Activated CD8-positive, alpha-beta T cell treated with anti-CD3 and anti-CD28 coated beads for 36 hours (primary cell): ENCODE data around the gene SIRPB2. TPM values are rescaled to one million over a fixed set of nuclear protein-coding genes. Genes with fewer than 3 reads are reported as not detected.

ENCODE experiments used
- ATAC-seq: fragments of 200-7000 bp; cut with Tn5 transposase; one replicate; pipeline ENCODE4 v1.10.0; 2021; ENCODE audit warnings: mild to moderate bottlenecking, moderate library complexity
- CTCF ChIA-PET: fragments of 350-600 bp; sonication (Branson Sonifier 250); formaldehyde crosslinking; loops from one replicate; lab custom pipeline; 2021; ENCODE audit warnings: antibody characterized with exemption; lab: Charles Lee
- POLR2A ChIA-PET: fragments of 350-600 bp; sonication (Branson Sonifier 250); formaldehyde crosslinking; loops from one replicate; lab custom pipeline; 2021; ENCODE audit warnings: antibody characterized with exemption; lab: Charles Lee
- DNase-seq: peaks from one replicate; pipeline ENCODE4 v3.0.0-alpha.2; 2020
- H3K27ac Mint-ChIP-seq: one replicate; pipeline ENCODE4 v1.8.0; 2021; ENCODE audit warnings: mild to moderate bottlenecking, mixed read lengths
- H3K27me3 Mint-ChIP-seq: one replicate; pipeline ENCODE4 v1.8.0; 2021; ENCODE audit warnings: mixed read lengths
- H3K36me3 Mint-ChIP-seq: one replicate; pipeline ENCODE4 v1.8.0; 2021; ENCODE audit warnings: low read depth, mixed read lengths
- H3K4me1 Mint-ChIP-seq: one replicate; pipeline ENCODE4 v1.8.0; 2021; ENCODE audit warnings: low read depth, mixed read lengths
- H3K4me3 Mint-ChIP-seq: one replicate; pipeline ENCODE4 v1.8.0; 2021; ENCODE audit warnings: mild to moderate bottlenecking, moderate library complexity, mixed read lengths
- H3K9me3 Mint-ChIP-seq: one replicate; pipeline ENCODE4 v1.8.0; 2021; ENCODE audit warnings: mixed read lengths
- intact Hi-C: fragments of 100-400 bp; cut with micrococcal nuclease; formaldehyde crosslinking; loops from one replicate; pipeline ENCODE4 v1.10.0; 2022
- total RNA-seq, 2 experiments: library from RNA; stranded (reverse); gene quantifications; one replicate each; pipeline ENCODE4 v1.2.3, GENCODE V29; 2021
- TF ChIP-seq, protein P1 (sequence below): fragments of 200-600 bp; IDR thresholded peaks from one replicate; pipeline ENCODE4 v1.8.0; 2022; ENCODE audit warnings: antibody characterized with exemption, mild to moderate bottlenecking

SIRPB2 gene
- total RNA-seq, 2 experiments from 2014 or later: not detected

DNA sequence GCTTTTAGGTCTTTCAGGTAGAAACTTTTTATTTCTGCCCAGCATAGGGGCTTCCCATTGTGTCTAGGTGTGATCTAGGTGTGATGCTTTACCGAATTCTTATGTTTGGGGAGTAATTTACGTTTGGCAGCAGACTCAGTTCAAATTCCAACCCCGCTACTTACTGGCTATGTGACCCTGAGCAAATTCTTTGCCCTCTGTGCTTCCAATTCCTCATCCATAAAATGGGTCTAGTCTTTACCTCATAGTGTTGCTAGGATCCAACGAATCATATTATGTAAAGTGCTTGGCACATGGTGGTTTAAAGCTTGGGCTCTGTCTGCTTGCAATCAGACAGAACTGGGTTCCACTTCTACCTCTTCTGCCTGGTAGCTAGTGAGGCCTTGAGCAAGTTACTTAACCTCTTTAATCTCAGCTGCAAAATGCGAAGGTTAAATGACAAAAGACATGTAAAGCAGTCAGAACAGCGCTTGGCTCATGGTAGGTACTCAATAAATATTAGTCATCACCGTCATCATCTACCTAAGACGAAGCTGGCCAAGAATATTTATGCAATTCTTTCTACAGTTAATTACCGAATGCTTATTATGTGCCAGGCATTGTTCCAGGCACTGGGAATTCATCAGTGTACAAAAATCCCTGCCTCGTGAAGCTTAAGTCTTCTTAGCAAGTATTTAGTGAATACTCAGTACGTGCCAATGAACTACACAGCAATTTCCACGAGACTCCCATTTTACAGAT lies 25.6 kb downstream of the SIRPB2 start:
- H3K4me1 Mint-ChIP-seq: peaks cover 48% of the 10 kb centered on the region
- peak overlapping the region; percentile 79 for H3K27ac Mint-ChIP-seq
- POLR2A ChIA-PET: interaction anchor here (0.6 to 1.6 kb wide), 10 partner anchors 18 to 311 kb away, joined by 3 to 5 read pairs (median 3); partner anchors contain the start of gene SNPH
- TF ChIP-seq, protein P1, sequence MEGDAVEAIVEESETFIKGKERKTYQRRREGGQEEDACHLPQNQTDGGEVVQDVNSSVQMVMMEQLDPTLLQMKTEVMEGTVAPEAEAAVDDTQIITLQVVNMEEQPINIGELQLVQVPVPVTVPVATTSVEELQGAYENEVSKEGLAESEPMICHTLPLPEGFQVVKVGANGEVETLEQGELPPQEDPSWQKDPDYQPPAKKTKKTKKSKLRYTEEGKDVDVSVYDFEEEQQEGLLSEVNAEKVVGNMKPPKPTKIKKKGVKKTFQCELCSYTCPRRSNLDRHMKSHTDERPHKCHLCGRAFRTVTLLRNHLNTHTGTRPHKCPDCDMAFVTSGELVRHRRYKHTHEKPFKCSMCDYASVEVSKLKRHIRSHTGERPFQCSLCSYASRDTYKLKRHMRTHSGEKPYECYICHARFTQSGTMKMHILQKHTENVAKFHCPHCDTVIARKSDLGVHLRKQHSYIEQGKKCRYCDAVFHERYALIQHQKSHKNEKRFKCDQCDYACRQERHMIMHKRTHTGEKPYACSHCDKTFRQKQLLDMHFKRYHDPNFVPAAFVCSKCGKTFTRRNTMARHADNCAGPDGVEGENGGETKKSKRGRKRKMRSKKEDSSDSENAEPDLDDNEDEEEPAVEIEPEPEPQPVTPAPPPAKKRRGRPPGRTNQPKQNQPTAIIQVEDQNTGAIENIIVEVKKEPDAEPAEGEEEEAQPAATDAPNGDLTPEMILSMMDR: no peak
- DNase-seq (no peak), ATAC-seq (no peak)
- H3K36me3 Mint-ChIP-seq: peaks cover 18% of the 10 kb centered on the region
- no peaks in the 10 kb centered on the region for H3K9me3 Mint-ChIP-seq
- peak overlapping the region; percentile 83 for H3K4me3 Mint-ChIP-seq
- CTCF ChIA-PET: interaction anchor here (0.7 to 4.5 kb wide), 10 partner anchors 10 to 311 kb away, joined by 4 to 44 read pairs (median 6); partner anchors contain the start of gene SDCBP2
- intact Hi-C loops: loop anchor here (10.0 kb wide), 1 partner anchor 351 kb away; the partner anchor contains the start of gene PSMF1
- peaks cover 4% of the 10 kb centered on the region for H3K27me3 Mint-ChIP-seq

DNA sequence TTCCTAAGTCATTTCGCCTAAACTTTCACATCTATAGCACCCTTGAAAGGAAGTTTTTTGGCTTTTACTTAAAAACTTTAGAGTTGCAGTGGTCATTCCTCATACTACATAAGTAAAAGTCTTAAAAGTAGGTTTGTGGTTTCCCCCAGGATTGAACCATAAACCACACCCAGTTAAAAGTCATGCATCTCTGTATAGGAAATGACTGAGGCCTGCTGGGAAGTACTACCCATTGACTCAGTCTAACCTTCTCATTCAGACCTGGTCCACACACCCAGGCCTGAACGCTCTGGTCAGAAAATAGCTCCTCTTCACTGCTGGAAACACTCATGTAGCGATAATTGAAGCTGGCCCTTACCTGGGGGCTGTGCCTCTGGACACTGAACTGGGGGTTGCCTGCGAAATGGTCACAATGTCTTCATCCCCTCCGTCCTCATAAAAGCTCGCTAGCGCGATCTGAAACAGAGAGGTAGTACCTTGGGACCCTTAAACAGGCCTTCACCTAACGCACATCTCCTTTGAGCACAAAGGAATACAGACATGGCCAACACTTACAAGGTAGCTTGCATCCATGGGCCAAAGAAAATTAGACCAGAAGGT lies 27.1 kb downstream of the SIRPB2 start:
- ChIA-PET POLR2A (interaction anchor here (0.7 to 1.1 kb wide), 3 partner anchors 51 to 139 kb away, joined by 3 read pairs; no protein-coding TSS in a partner anchor), CTCF (no interaction called here)
- DNase-seq: no peak
- H3K4me3 Mint-ChIP-seq: no peak overlapping the region
- peaks cover 4% of the 10 kb centered on the region for H3K27me3 Mint-ChIP-seq
- intact Hi-C loops: loop anchor here (10.0 kb wide), 1 partner anchor 349 kb away; the partner anchor contains the start of gene PSMF1
- peaks cover 27% of the 10 kb centered on the region for H3K36me3 Mint-ChIP-seq
- H3K4me1 Mint-ChIP-seq: peaks cover 48% of the 10 kb centered on the region
- peak overlapping the region; percentile 47 for H3K27ac Mint-ChIP-seq
- ATAC-seq: no peak
- no peaks in the 10 kb centered on the region for H3K9me3 Mint-ChIP-seq
- TF ChIP-seq, protein P1: no peak

DNA sequence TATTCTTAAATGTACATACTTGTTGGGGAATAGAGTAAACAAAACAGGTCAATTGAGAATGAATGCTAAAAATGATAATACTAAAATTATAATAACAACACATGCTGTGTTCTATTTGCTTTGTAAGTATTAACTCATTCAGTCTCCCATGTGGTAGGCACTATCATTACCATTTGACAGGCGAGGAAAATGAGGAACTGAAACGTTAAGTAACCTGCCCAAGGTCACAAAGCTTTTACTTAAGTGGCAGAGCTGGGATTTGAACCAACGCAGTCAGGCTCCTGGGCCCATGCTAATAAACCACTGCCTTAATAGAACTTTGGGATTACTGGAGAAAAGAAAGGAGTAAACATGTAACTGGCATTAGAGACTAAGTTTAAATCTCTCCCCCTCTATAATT lies 28.4 kb downstream of the SIRPB2 start:
- DNase-seq (no peak), ATAC-seq (no peak)
- ChIA-PET POLR2A (no interaction called here), CTCF (interaction anchor here (1.4 kb wide), 1 partner anchor 41 kb away, joined by 3 read pairs; no protein-coding TSS in a partner anchor)
- H3K9me3 Mint-ChIP-seq: no peaks in the 10 kb centered on the region
- peaks cover 45% of the 10 kb centered on the region for H3K4me1 Mint-ChIP-seq
- H3K27ac Mint-ChIP-seq: no peak overlapping the region
- peaks cover 33% of the 10 kb centered on the region for H3K36me3 Mint-ChIP-seq
- TF ChIP-seq, protein P1: no peak
- no peaks in the 10 kb centered on the region for H3K27me3 Mint-ChIP-seq
- intact Hi-C loops: loop anchor here (10.0 kb wide), 1 partner anchor 348 kb away; the partner anchor contains the start of gene PSMF1
- H3K4me3 Mint-ChIP-seq: no peak overlapping the region

DNA sequence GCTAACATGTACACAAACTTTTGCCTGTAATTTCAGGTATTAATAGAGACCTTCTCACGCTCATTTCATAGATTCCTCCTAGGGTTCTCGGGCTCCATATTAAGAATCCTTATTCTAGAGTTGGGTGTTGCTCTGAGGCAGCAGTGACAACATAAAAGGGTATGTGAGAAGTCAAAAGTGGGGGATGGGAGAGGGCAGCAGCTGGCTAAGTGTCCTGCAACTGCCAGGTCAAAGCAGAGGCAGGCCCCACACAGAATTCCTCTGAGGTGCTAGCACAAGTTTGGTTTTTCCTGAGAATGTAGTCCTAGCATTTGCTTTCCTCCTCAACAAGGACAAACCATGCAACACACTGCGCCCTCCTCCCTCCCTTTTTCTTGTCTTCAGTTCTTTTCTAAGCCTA lies 29.2 kb downstream of the SIRPB2 start:
- no peaks in the 10 kb centered on the region for H3K27me3 Mint-ChIP-seq
- peaks cover 37% of the 10 kb centered on the region for H3K4me1 Mint-ChIP-seq
- H3K9me3 Mint-ChIP-seq: no peaks in the 10 kb centered on the region
- CTCF ChIA-PET: interaction anchor here (1.0 to 1.9 kb wide), 4 partner anchors 25 to 315 kb away, joined by 3 to 5 read pairs (median 4); no protein-coding TSS in a partner anchor
- ATAC-seq (no peak), DNase-seq (no peak)
- TF ChIP-seq, protein P1: no peak
- intact Hi-C loops: loop anchor here (10.0 kb wide), 1 partner anchor 347 kb away; the partner anchor contains the start of gene PSMF1
- no peak overlapping the region for H3K4me3 Mint-ChIP-seq
- POLR2A ChIA-PET: no interaction called here
- H3K27ac Mint-ChIP-seq: no peak overlapping the region
- peaks cover 37% of the 10 kb centered on the region for H3K36me3 Mint-ChIP-seq
